Tibial nerve (tissue), 3 donors: ENCODE data around the gene HDAC5.
A peak's percentile ranks its signal among the peaks of the same experiment; 100 is the strongest.

Experiments
- CTCF ChIP-seq, 5 experiments: fragments of 200-600 bp in 3 of 5; fragments of 450-650 bp in 2 of 5; sonication (generic) in 3 of 5; IDR thresholded peaks; one replicate each; pipeline ENCODE4 v1.5.1; 2016 to 2019; ENCODE audit warnings: antibody characterized with exemption in 5 of 5, mild to moderate bottlenecking in 3 of 5, moderate library complexity in 2 of 5
- POLR2A ChIP-seq, 2 donors: fragments of 450-650 bp; IDR thresholded peaks; one replicate each; pipeline ENCODE4 v1.6.1; 2017; ENCODE audit warnings: antibody characterized with exemption in 2 of 2, mild to moderate bottlenecking in 2 of 2, moderate library complexity in 2 of 2

GRCh38 chr17:44066204-44066930, 57.1 kb downstream of the HDAC5 start, which contains the start of gene LSM12:
- TF ChIP-seq CTCF (IDR thresholded peaks at IDR 0.05) (peak in 1 of 5 experiments; percentile 14), POLR2A (IDR thresholded peaks at IDR 0.05) (peak; percentile 65 to 66)
